NB4 (cell line): ENCODE measurements around the gene MBTD1.

Source experiments
- CTCF ChIP-seq: IDR thresholded peaks from one replicate; pipeline ENCODE4 v1.5.1; 2012; ENCODE audit warnings: low read depth, low read length
- POLR2A ChIP-seq: IDR thresholded peaks from 2 replicates; pipeline ENCODE4 v1.6.1; 2011; ENCODE audit warnings: mild to moderate bottlenecking; ENCODE audit not compliant: insufficient read length; ENCODE audit errors: extremely low read depth

- TF ChIP-seq CTCF (no peak), POLR2A (no peak)
These were observed 59.0 kb downstream of the MBTD1 start for GRCh38 chr17:51200846-51201245.
